ENCODE data around the gene HSPB8.

HSPB8 gene

GRCh38 chr12:119168721-119169120 is 10.0 kb upstream of the HSPB8 start:
- H3K36me3 ChIP-seq (ENCODE audit: control insufficient read depth in 5 of 5, insufficient read depth in 5 of 5, low read length in 5 of 5), result no peaks in the 10 kb centered on the region
- no peaks in the 10 kb centered on the region for H3K4me1 ChIP-seq (ENCODE audit: control insufficient read depth in 5 of 5, insufficient read depth in 5 of 5, low read length in 5 of 5)
- H3K27ac ChIP-seq (ENCODE audit: low read depth, low read length), result no peak overlapping the region
- H3K9me3 ChIP-seq (ENCODE audit: control insufficient read depth in 5 of 5, low read length in 5 of 5), result peaks cover 0 to 2% (median 0%) of the 10 kb centered on the region in 5 donors
- no peak overlapping the region for H3K4me3 ChIP-seq (ENCODE audit: low read depth in 1 of 5, low read length in 5 of 5)
- peaks cover 0 to 3% (median 0%) of the 10 kb centered on the region in 5 donors for H3K27me3 ChIP-seq (ENCODE audit: control insufficient read depth in 5 of 5, insufficient read depth in 4 of 5, low read length in 5 of 5)
- H3K9ac ChIP-seq (ENCODE audit: low read length in 5 of 5), result no peak overlapping the region

GRCh38 chr12:119169150-119169549 is 9.6 kb upstream of the HSPB8 start:
- H3K4me3 ChIP-seq (ENCODE audit: low read depth in 1 of 5, low read length in 5 of 5), result no peak overlapping the region
- H3K9me3 ChIP-seq (ENCODE audit: control insufficient read depth in 5 of 5, low read length in 5 of 5), result peaks cover 0 to 2% (median 0%) of the 10 kb centered on the region in 5 donors
- no peak overlapping the region for H3K9ac ChIP-seq (ENCODE audit: low read length in 5 of 5)
- no peaks in the 10 kb centered on the region for H3K36me3 ChIP-seq (ENCODE audit: control insufficient read depth in 5 of 5, insufficient read depth in 5 of 5, low read length in 5 of 5)
- H3K4me1 ChIP-seq (ENCODE audit: control insufficient read depth in 5 of 5, insufficient read depth in 5 of 5, low read length in 5 of 5), result no peaks in the 10 kb centered on the region
- H3K27ac ChIP-seq (ENCODE audit: low read depth, low read length), result no peak overlapping the region
- peaks cover 0 to 3% (median 0%) of the 10 kb centered on the region in 5 donors for H3K27me3 ChIP-seq (ENCODE audit: control insufficient read depth in 5 of 5, insufficient read depth in 4 of 5, low read length in 5 of 5)

GRCh38 chr12:119171291-119171690 is 7.4 kb upstream of the HSPB8 start:
- H3K4me1 ChIP-seq (ENCODE audit: control insufficient read depth in 5 of 5, insufficient read depth in 5 of 5, low read length in 5 of 5), result peaks cover 0 to 6% (median 5%) of the 10 kb centered on the region in 5 donors
- no peak overlapping the region for H3K27ac ChIP-seq (ENCODE audit: low read depth, low read length)
- H3K4me3 ChIP-seq (ENCODE audit: low read depth in 1 of 5, low read length in 5 of 5), result no peak overlapping the region
- H3K27me3 ChIP-seq (ENCODE audit: control insufficient read depth in 5 of 5, insufficient read depth in 4 of 5, low read length in 5 of 5), result peaks cover 0 to 3% (median 0%) of the 10 kb centered on the region in 5 donors
- H3K36me3 ChIP-seq (ENCODE audit: control insufficient read depth in 5 of 5, insufficient read depth in 5 of 5, low read length in 5 of 5), result no peaks in the 10 kb centered on the region
- peaks cover 0 to 2% (median 0%) of the 10 kb centered on the region in 5 donors for H3K9me3 ChIP-seq (ENCODE audit: control insufficient read depth in 5 of 5, low read length in 5 of 5)
- no peak overlapping the region for H3K9ac ChIP-seq (ENCODE audit: low read length in 5 of 5)

- peaks cover 0 to 2% (median 0%) of the 10 kb centered on the region in 5 donors for H3K9me3 ChIP-seq (ENCODE audit: control insufficient read depth in 5 of 5, low read length in 5 of 5)
- H3K9ac ChIP-seq (ENCODE audit: low read length in 5 of 5), result no peak overlapping the region
- no peak overlapping the region for H3K4me3 ChIP-seq (ENCODE audit: low read depth in 1 of 5, low read length in 5 of 5)
- peaks cover 0 to 11% (median 9%) of the 10 kb centered on the region in 5 donors for H3K4me1 ChIP-seq (ENCODE audit: control insufficient read depth in 5 of 5, insufficient read depth in 5 of 5, low read length in 5 of 5)
- no peak overlapping the region for H3K27ac ChIP-seq (ENCODE audit: low read depth, low read length)
- H3K36me3 ChIP-seq (ENCODE audit: control insufficient read depth in 5 of 5, insufficient read depth in 5 of 5, low read length in 5 of 5), result no peaks in the 10 kb centered on the region
- H3K27me3 ChIP-seq (ENCODE audit: control insufficient read depth in 5 of 5, insufficient read depth in 4 of 5, low read length in 5 of 5), result peaks cover 0 to 3% (median 0%) of the 10 kb centered on the region in 5 donors
These were observed 6.9 kb upstream of the HSPB8 start for GRCh38 chr12:119171691-119172425.

GRCh38 chr12:119175081-119175480 is 3.6 kb upstream of the HSPB8 start:
- Histone ChIP-seq H3K36me3 (ENCODE audit: control insufficient read depth in 5 of 5, insufficient read depth in 5 of 5, low read length in 5 of 5) (no peaks in the 10 kb centered on the region), H3K9me3 (ENCODE audit: control insufficient read depth in 5 of 5, low read length in 5 of 5) (no peaks in the 10 kb centered on the region), H3K27ac (ENCODE audit: low read depth, low read length) (no peak overlapping the region), H3K4me1 (ENCODE audit: control insufficient read depth in 5 of 5, insufficient read depth in 5 of 5, low read length in 5 of 5) (peaks cover 3 to 36% (median 28%) of the 10 kb centered on the region in 5 donors), H3K27me3 (ENCODE audit: control insufficient read depth in 5 of 5, insufficient read depth in 4 of 5, low read length in 5 of 5) (peaks cover 0 to 2% (median 0%) of the 10 kb centered on the region in 5 donors), H3K4me3 (ENCODE audit: low read depth in 1 of 5, low read length in 5 of 5) (no peak overlapping the region), H3K9ac (ENCODE audit: low read length in 5 of 5) (no peak overlapping the region)

GRCh38 chr12:119176267-119177055 is 2.3 kb upstream of the HSPB8 start:
- no peaks in the 10 kb centered on the region for H3K9me3 ChIP-seq (ENCODE audit: control insufficient read depth in 5 of 5, low read length in 5 of 5)
- peak overlapping the region in 3 of 5 donors; percentile 54 to 59 (median 57) for H3K9ac ChIP-seq (ENCODE audit: low read length in 5 of 5)
- H3K4me1 ChIP-seq (ENCODE audit: control insufficient read depth in 5 of 5, insufficient read depth in 5 of 5, low read length in 5 of 5), result peaks cover 3 to 49% (median 40%) of the 10 kb centered on the region in 5 donors
- H3K27me3 ChIP-seq (ENCODE audit: control insufficient read depth in 5 of 5, insufficient read depth in 4 of 5, low read length in 5 of 5), result peaks cover 0 to 2% (median 0%) of the 10 kb centered on the region in 5 donors
- peak overlapping the region; percentile 41 to 51 (median 47) for H3K4me3 ChIP-seq (ENCODE audit: low read depth in 1 of 5, low read length in 5 of 5)
- no peaks in the 10 kb centered on the region for H3K36me3 ChIP-seq (ENCODE audit: control insufficient read depth in 5 of 5, insufficient read depth in 5 of 5, low read length in 5 of 5)
- H3K27ac ChIP-seq (ENCODE audit: low read depth, low read length), result peak overlapping the region; percentile 95

GRCh38 chr12:119177056-119177325 is 1.7 kb upstream of the HSPB8 start:
- Histone ChIP-seq H3K27me3 (ENCODE audit: control insufficient read depth in 5 of 5, insufficient read depth in 4 of 5, low read length in 5 of 5) (peaks cover 0 to 2% (median 0%) of the 10 kb centered on the region in 5 donors), H3K9ac (ENCODE audit: low read length in 5 of 5) (no peak overlapping the region), H3K4me3 (ENCODE audit: low read depth in 1 of 5, low read length in 5 of 5) (no peak overlapping the region), H3K36me3 (ENCODE audit: control insufficient read depth in 5 of 5, insufficient read depth in 5 of 5, low read length in 5 of 5) (no peaks in the 10 kb centered on the region), H3K9me3 (ENCODE audit: control insufficient read depth in 5 of 5, low read length in 5 of 5) (no peaks in the 10 kb centered on the region), H3K27ac (ENCODE audit: low read depth, low read length) (peak overlapping the region; percentile 95), H3K4me1 (ENCODE audit: control insufficient read depth in 5 of 5, insufficient read depth in 5 of 5, low read length in 5 of 5) (peaks cover 3 to 54% (median 43%) of the 10 kb centered on the region in 5 donors)

GRCh38 chr12:119177724-119178380 is 879 bp upstream of the HSPB8 start:
- Histone ChIP-seq H3K4me3 (ENCODE audit: low read depth in 1 of 5, low read length in 5 of 5) (no peak overlapping the region), H3K9me3 (ENCODE audit: control insufficient read depth in 5 of 5, low read length in 5 of 5) (no peaks in the 10 kb centered on the region), H3K9ac (ENCODE audit: low read length in 5 of 5) (peak overlapping the region in 1 of 5 donors; percentile 74), H3K36me3 (ENCODE audit: control insufficient read depth in 5 of 5, insufficient read depth in 5 of 5, low read length in 5 of 5) (no peaks in the 10 kb centered on the region), H3K4me1 (ENCODE audit: control insufficient read depth in 5 of 5, insufficient read depth in 5 of 5, low read length in 5 of 5) (peaks cover 3 to 61% (median 45%) of the 10 kb centered on the region in 5 donors), H3K27ac (ENCODE audit: low read depth, low read length) (peak overlapping the region; percentile 95), H3K27me3 (ENCODE audit: control insufficient read depth in 5 of 5, insufficient read depth in 4 of 5, low read length in 5 of 5) (peaks cover 0 to 2% (median 0%) of the 10 kb centered on the region in 5 donors)

GRCh38 chr12:119179335-119180021 is 747 bp downstream of the HSPB8 start:
- peaks cover 0 to 2% (median 0%) of the 10 kb centered on the region in 5 donors for H3K27me3 ChIP-seq (ENCODE audit: control insufficient read depth in 5 of 5, insufficient read depth in 4 of 5, low read length in 5 of 5)
- H3K4me1 ChIP-seq (ENCODE audit: control insufficient read depth in 5 of 5, insufficient read depth in 5 of 5, low read length in 5 of 5), result peaks cover 3 to 77% (median 53%) of the 10 kb centered on the region in 5 donors
- no peaks in the 10 kb centered on the region for H3K9me3 ChIP-seq (ENCODE audit: control insufficient read depth in 5 of 5, low read length in 5 of 5)
- peak overlapping the region; percentile 64 to 90 (median 74) for H3K9ac ChIP-seq (ENCODE audit: low read length in 5 of 5)
- peak overlapping the region; percentile 95 for H3K27ac ChIP-seq (ENCODE audit: low read depth, low read length)
- peak overlapping the region; percentile 67 to 89 (median 79) for H3K4me3 ChIP-seq (ENCODE audit: low read depth in 1 of 5, low read length in 5 of 5)
- no peaks in the 10 kb centered on the region for H3K36me3 ChIP-seq (ENCODE audit: control insufficient read depth in 5 of 5, insufficient read depth in 5 of 5, low read length in 5 of 5)
